Activated CD8-positive, alpha-beta T cell treated with anti-CD3 and anti-CD28 coated beads for 36 hours (primary cell): ENCODE data around the gene JMJD7. TPM values are rescaled to one million over a fixed set of nuclear protein-coding genes. Genes with fewer than 3 reads are reported as not detected.
A peak's percentile ranks its signal among the peaks of the same experiment; 100 is the strongest.

ENCODE experiments used
- ATAC-seq: fragments of 200-7000 bp; cut with Tn5 transposase; one replicate; pipeline ENCODE4 v1.10.0; 2021; ENCODE audit warnings: mild to moderate bottlenecking, moderate library complexity
- CTCF ChIA-PET: fragments of 350-600 bp; sonication (Branson Sonifier 250); formaldehyde crosslinking; loops from one replicate; lab custom pipeline; 2021; ENCODE audit warnings: antibody characterized with exemption; lab: Charles Lee
- POLR2A ChIA-PET: fragments of 350-600 bp; sonication (Branson Sonifier 250); formaldehyde crosslinking; loops from one replicate; lab custom pipeline; 2021; ENCODE audit warnings: antibody characterized with exemption; lab: Charles Lee
- DNase-seq: peaks from one replicate; pipeline ENCODE4 v3.0.0-alpha.2; 2020
- H3K27ac Mint-ChIP-seq: one replicate; pipeline ENCODE4 v1.8.0; 2021; ENCODE audit warnings: mild to moderate bottlenecking, mixed read lengths
- H3K27me3 Mint-ChIP-seq: one replicate; pipeline ENCODE4 v1.8.0; 2021; ENCODE audit warnings: mixed read lengths
- H3K36me3 Mint-ChIP-seq: one replicate; pipeline ENCODE4 v1.8.0; 2021; ENCODE audit warnings: low read depth, mixed read lengths
- H3K4me1 Mint-ChIP-seq: one replicate; pipeline ENCODE4 v1.8.0; 2021; ENCODE audit warnings: low read depth, mixed read lengths
- H3K4me3 Mint-ChIP-seq: one replicate; pipeline ENCODE4 v1.8.0; 2021; ENCODE audit warnings: mild to moderate bottlenecking, moderate library complexity, mixed read lengths
- H3K9me3 Mint-ChIP-seq: one replicate; pipeline ENCODE4 v1.8.0; 2021; ENCODE audit warnings: mixed read lengths
- CTCF ChIP-seq: fragments of 200-600 bp; IDR thresholded peaks from one replicate; pipeline ENCODE4 v1.8.0; 2022; ENCODE audit warnings: antibody characterized with exemption, mild to moderate bottlenecking
- intact Hi-C: fragments of 100-400 bp; cut with micrococcal nuclease; formaldehyde crosslinking; loops from one replicate; pipeline ENCODE4 v1.10.0; 2022
- total RNA-seq, 2 experiments: library from RNA; stranded (reverse); gene quantifications; one replicate each; pipeline ENCODE4 v1.2.3, GENCODE V29; 2021

Gene JMJD7
- total RNA-seq, 2 experiments from 2014 or later = 8.2 to 13.2 TPM

GRCh38 chr15:41811432-41812195 is 16.3 kb upstream of the JMJD7 start:
- H3K27me3 Mint-ChIP-seq = no peaks in the 10 kb centered on the region
- peak; percentile 92 for TF ChIP-seq CTCF
- intact Hi-C loops = loop anchor here (1.0 kb wide), 1 partner anchor 39 kb away; no protein-coding TSS in a partner anchor

DNA sequence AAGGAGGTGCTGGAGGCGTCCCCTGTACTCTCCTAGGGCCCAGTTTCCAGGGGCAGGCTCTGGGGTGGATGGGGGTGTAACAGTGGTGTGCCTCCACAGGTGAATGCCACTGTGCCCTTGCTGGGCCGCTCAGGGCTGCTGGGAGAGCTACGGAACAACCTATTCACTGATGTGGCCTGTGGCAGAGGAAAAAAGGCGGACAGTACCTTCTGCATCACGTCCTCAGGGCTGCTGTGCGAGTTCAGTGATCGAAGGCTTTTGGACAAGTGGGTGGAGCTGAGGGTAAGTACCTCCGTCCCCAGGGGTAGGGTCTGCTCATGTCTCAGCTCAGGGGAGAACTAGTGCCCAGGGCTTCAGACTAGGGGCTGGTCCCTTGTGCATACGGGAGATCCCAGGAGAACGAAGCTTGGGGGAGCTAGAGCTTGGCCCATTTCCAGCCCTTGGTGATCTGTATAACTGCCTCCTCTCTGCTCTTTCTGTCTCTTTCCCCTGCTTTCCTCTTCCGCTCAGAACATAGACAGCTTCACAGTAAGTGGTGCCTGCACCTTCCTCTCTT is 15.0 kb upstream of the JMJD7 start:
- Mint-ChIP-seq H3K27ac (no peak overlapping the region), H3K27me3 (no peaks in the 10 kb centered on the region), H3K36me3 (peaks cover 4% of the 10 kb centered on the region), H3K4me3 (no peak overlapping the region), H3K9me3 (no peaks in the 10 kb centered on the region), H3K4me1 (peaks cover 18% of the 10 kb centered on the region)
- ATAC-seq (no peak), DNase-seq (no peak)
- ChIA-PET CTCF (interaction anchor here (1.2 to 15.8 kb wide), 14 partner anchors 8 to 208 kb away, joined by 3 to 337 read pairs (median 10); partner anchors contain the start of gene MAPKBP1), POLR2A (interaction anchor here (3.8 kb wide), 1 partner anchor 39 kb away, joined by 29 read pairs; the partner anchor contains the start of gene MAPKBP1)
- no peak for TF ChIP-seq CTCF
- intact Hi-C loops = no loop called here

More at GRCh38 chr15:41811432-41812195, 16.3 kb upstream of the JMJD7 start:
- Mint-ChIP-seq H3K4me1 (peaks cover 18% of the 10 kb centered on the region), H3K4me3 (no peak overlapping the region), H3K27ac (no peak overlapping the region), H3K9me3 (no peaks in the 10 kb centered on the region), H3K36me3 (peaks cover 4% of the 10 kb centered on the region)
- DNase-seq = peak; percentile 86
- CTCF ChIA-PET = interaction anchor here (0.6 to 15.8 kb wide), 43 partner anchors 9 to 395 kb away, joined by 3 to 337 read pairs (median 4); partner anchors contain the start of genes MAPKBP1, SPTBN5 and TYRO3
- POLR2A ChIA-PET = interaction anchor here (0.6 to 3.8 kb wide), 5 partner anchors 10 to 148 kb away, joined by 3 to 29 read pairs (median 3); partner anchors contain the start of gene MAPKBP1
- ATAC-seq = peak; percentile 91

GRCh38 chr15:41813426-41813825 is 14.5 kb upstream of the JMJD7 start:
- TF ChIP-seq CTCF = no peak
- Mint-ChIP-seq H3K36me3 (peaks cover 5% of the 10 kb centered on the region), H3K4me3 (no peak overlapping the region), H3K27me3 (no peaks in the 10 kb centered on the region), H3K9me3 (no peaks in the 10 kb centered on the region), H3K4me1 (peaks cover 18% of the 10 kb centered on the region), H3K27ac (no peak overlapping the region)
- ChIA-PET POLR2A (interaction anchor here (0.7 to 3.8 kb wide), 2 partner anchors 39 to 63 kb away, joined by 3 to 29 read pairs; partner anchors contain the start of gene MAPKBP1), CTCF (interaction anchor here (3.4 to 15.8 kb wide), 2 partner anchors 24 to 38 kb away, joined by 39 to 337 read pairs; partner anchors contain the start of gene MAPKBP1)
- intact Hi-C loops = no loop called here
- DNase-seq (no peak), ATAC-seq (no peak)

DNA sequence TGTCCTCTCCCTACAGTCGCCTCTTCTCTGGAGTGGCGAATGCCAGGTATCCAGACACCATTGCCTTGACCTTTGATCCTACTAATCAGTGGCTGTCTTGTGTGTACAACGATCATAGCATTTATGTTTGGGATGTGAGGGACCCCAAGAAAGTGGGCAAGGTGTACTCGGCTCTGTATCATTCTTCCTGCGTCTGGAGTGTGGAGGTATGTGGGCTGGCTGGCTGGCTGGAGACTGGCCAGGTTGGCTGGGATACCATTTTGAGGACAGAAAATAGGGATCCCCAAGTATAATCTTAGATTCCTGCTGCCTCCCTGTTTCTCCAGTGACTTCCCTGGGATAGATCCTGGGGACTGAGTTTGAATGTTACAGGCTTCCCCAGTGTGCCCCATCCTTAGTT is 13.4 kb upstream of the JMJD7 start:
- intact Hi-C loops = no loop called here
- TF ChIP-seq CTCF = no peak
- no peaks in the 10 kb centered on the region for H3K9me3 Mint-ChIP-seq
- POLR2A ChIA-PET = no interaction called here
- no peaks in the 10 kb centered on the region for H3K27me3 Mint-ChIP-seq
- DNase-seq (no peak), ATAC-seq (no peak)
- H3K36me3 Mint-ChIP-seq = peaks cover 5% of the 10 kb centered on the region
- H3K4me3 Mint-ChIP-seq = no peak overlapping the region
- CTCF ChIA-PET = interaction anchor here (15.8 kb wide), 1 partner anchor 39 kb away, joined by 337 read pairs; the partner anchor contains the start of gene MAPKBP1
- no peak overlapping the region for H3K27ac Mint-ChIP-seq
- H3K4me1 Mint-ChIP-seq = peaks cover 15% of the 10 kb centered on the region
